ENCODE data around the gene ARAP1.

GRCh38 chr11:72655896-72656464 lies 96.2 kb downstream of the ARAP1 start:
- TF ChIP-seq GATA2 (IDR thresholded peaks at IDR 0.05; ENCODE audit: low read depth, low read length) (no peak), GATA3 (IDR thresholded peaks at IDR 0.05; ENCODE audit: low read depth, low read length) (no peak)

Data from SH-SY5Y (cell line).